ENCODE measurements around the gene MSMP. TPM values are rescaled to one million over a fixed set of nuclear protein-coding genes. Genes with fewer than 3 reads are reported as not detected.

Gene MSMP
- total RNA-seq, 2 experiments from 2014 or later = 2.3 to 4.1 TPM

- no peaks in the 10 kb centered on the region for H3K9me3 ChIP-seq (ENCODE audit: low read length)
- H3K9me2 ChIP-seq (ENCODE audit: insufficient read depth, low read length) = no peaks in the 10 kb centered on the region
- peaks cover 14% of the 10 kb centered on the region; the same call in 1 of the 2 replicates for H4K20me1 ChIP-seq (ENCODE audit: insufficient read depth, low read length)
- H3K4me3 ChIP-seq (ENCODE audit: low read depth, low read length, poor library complexity, severe bottlenecking) = peak overlapping the region; percentile 89
- intact Hi-C loops (cut with micrococcal nuclease; ENCODE audit: unreplicated experiment) = loop anchor here (1.0 to 2.0 kb wide), 2 partner anchors 12 to 66 kb away; partner anchors contain the start of gene HINT2
- H2AFZ ChIP-seq (ENCODE audit: low read length) = peak overlapping the region; percentile 79; the same call in 1 of the 2 replicates
- BruUV-seq (replicated peaks) = TSS peak; percentile 62
- peak; percentile 48 for DNase-seq (ENCODE audit: low spot score)
- peaks cover 55% of the 10 kb centered on the region for H3K4me1 ChIP-seq (ENCODE audit: insufficient read depth, low read length, poor library complexity, severe bottlenecking)
- peak overlapping the region; percentile 51 for H3K27ac ChIP-seq (ENCODE audit: low read depth, low read length, poor library complexity, severe bottlenecking)
- peaks cover 36% of the 10 kb centered on the region for H3K36me3 ChIP-seq (ENCODE audit: insufficient read depth, low read length)
- TF ChIP-seq EZH2phosphoT487 (IDR thresholded peaks at IDR 0.05; ENCODE audit: borderline replicate concordance, low read depth, low read length) (no peak), CTCF (conservative IDR thresholded peaks at IDR 0.05; ENCODE audit: low read length) (no peak)
- ChIA-PET POLR2A (interaction anchor here (0.5 to 4.3 kb wide), 22 partner anchors 8 to 102 kb away, joined by 3 to 38 read pairs (median 4); partner anchors contain the start of genes ARHGEF39, CREB3, HINT2 and SPAG8), CTCF (ENCODE audit: unreplicated experiment) (interaction anchor here (0.6 to 2.3 kb wide), 10 partner anchors 8 to 98 kb away, joined by 3 to 8 read pairs (median 4); partner anchors contain the start of gene ARHGEF39)
- peaks cover 39% of the 10 kb centered on the region for H3K79me2 ChIP-seq (ENCODE audit: insufficient read depth, low read depth, low read length)
- H3K4me2 ChIP-seq (ENCODE audit: low read length) = peak overlapping the region; percentile 98
Measured at GRCh38 chr9:35748242-35748857, 5.7 kb downstream of the MSMP start.

DNA sequence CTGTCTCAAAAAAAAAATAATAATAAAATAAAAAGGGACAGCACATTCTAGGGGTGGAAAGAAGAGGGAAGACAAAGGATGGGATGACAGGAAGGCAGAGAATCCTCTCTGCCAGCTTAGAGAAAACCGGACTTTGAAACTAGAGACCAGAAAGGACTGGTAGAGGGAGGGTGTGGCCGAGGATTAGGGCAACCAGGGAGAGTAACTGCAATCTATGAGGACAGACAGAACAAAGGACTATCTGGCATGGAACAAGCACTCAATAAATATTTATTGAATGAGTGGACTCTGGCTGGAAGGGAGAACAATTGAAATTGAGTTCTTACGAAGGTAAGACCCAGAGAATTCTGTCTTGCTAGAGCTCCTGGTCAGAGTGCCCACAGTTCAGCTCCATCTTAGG is 7.5 kb downstream of the MSMP start:
- peaks cover 39% of the 10 kb centered on the region for H3K79me2 ChIP-seq (ENCODE audit: insufficient read depth, low read depth, low read length)
- ChIA-PET POLR2A (interaction anchor here (0.6 to 4.3 kb wide), 5 partner anchors 8 to 97 kb away, joined by 4 to 38 read pairs (median 5); partner anchors contain the start of genes CREB3 and TLN1), CTCF (ENCODE audit: unreplicated experiment) (interaction anchor here (1.9 kb wide), 1 partner anchor 15 kb away, joined by 8 read pairs; the partner anchor contains the start of genes CREB3 and TLN1)
- no peak for TF ChIP-seq CTCF (conservative IDR thresholded peaks at IDR 0.05; ENCODE audit: low read length)
- TF ChIP-seq EZH2phosphoT487 (IDR thresholded peaks at IDR 0.05; ENCODE audit: borderline replicate concordance, low read depth, low read length) = no peak
- H3K4me3 ChIP-seq (ENCODE audit: low read depth, low read length, poor library complexity, severe bottlenecking) = peak overlapping the region; percentile 89
- no peak overlapping the region for H2AFZ ChIP-seq (ENCODE audit: low read length)
- H3K4me2 ChIP-seq (ENCODE audit: low read length) = peak overlapping the region; percentile 98
- H3K9me3 ChIP-seq (ENCODE audit: low read length) = no peaks in the 10 kb centered on the region
- no peak overlapping the region for H3K27ac ChIP-seq (ENCODE audit: low read depth, low read length, poor library complexity, severe bottlenecking)
- H3K36me3 ChIP-seq (ENCODE audit: insufficient read depth, low read length) = peaks cover 40% of the 10 kb centered on the region
- DNase-seq (ENCODE audit: low spot score) = no peak
- no peaks in the 10 kb centered on the region for H3K9me2 ChIP-seq (ENCODE audit: insufficient read depth, low read length)
- no TSS peak for BruUV-seq (replicated peaks)
- intact Hi-C loops (cut with micrococcal nuclease; ENCODE audit: unreplicated experiment) = no loop called here
- H3K4me1 ChIP-seq (ENCODE audit: insufficient read depth, low read length, poor library complexity, severe bottlenecking) = peaks cover 49% of the 10 kb centered on the region
- peaks cover 14% of the 10 kb centered on the region; the same call in 1 of the 2 replicates for H4K20me1 ChIP-seq (ENCODE audit: insufficient read depth, low read length)
